Neural progenitor cell (in vitro differentiated cells): ENCODE results near the gene NKTR. TPM values are rescaled to one million over a fixed set of nuclear protein-coding genes. Genes with fewer than 3 reads are reported as not detected.

Experiments
- DNase-seq: peaks from one replicate; pipeline ENCODE4 v3.0.0-alpha.2; 2016; ENCODE audit warnings: low spot score
- H2AFZ ChIP-seq: fragments of 200-600 bp; sonication (generic); replicated peaks from 2 replicates; pipeline ENCODE4 v1.6.1; 2016; ENCODE audit warnings: antibody characterized with exemption
- H3F3A ChIP-seq: fragments of 200-600 bp; sonication (generic); 2 replicates; pipeline ENCODE4 v1.6.1; 2016; ENCODE audit warnings: antibody characterized with exemption, low read depth
- H3K27ac ChIP-seq: fragments of 200-600 bp; sonication (generic); 2 replicates; pipeline ENCODE4 v1.5.1; 2016; ENCODE audit warnings: mild to moderate bottlenecking
- H3K27me3 ChIP-seq: fragments of 200-600 bp; sonication (generic); 2 replicates; pipeline ENCODE4 v1.6.1; 2016; ENCODE audit warnings: mild to moderate bottlenecking, moderate library complexity
- H3K36me3 ChIP-seq: fragments of 200-600 bp; sonication (generic); 2 replicates; pipeline ENCODE4 v1.5.1; 2016
- H3K4me1 ChIP-seq: fragments of 200-600 bp; sonication (generic); 2 replicates; pipeline ENCODE4 v1.6.1; 2016; ENCODE audit warnings: mixed run types
- H3K4me2 ChIP-seq: fragments of 200-600 bp; sonication (generic); 2 replicates; pipeline ENCODE4 v1.6.1; 2016
- H3K4me3 ChIP-seq: fragments of 200-600 bp; sonication (generic); 2 replicates; pipeline ENCODE4 v1.5.1; 2016
- H3K79me2 ChIP-seq: fragments of 200-600 bp; sonication (generic); 2 replicates; pipeline ENCODE4 v1.6.1; 2016; ENCODE audit warnings: low read depth
- H3K9ac ChIP-seq: fragments of 200-600 bp; sonication (generic); 2 replicates; pipeline ENCODE4 v1.6.1; 2016
- H3K9me3 ChIP-seq: fragments of 200-600 bp; sonication (generic); 2 replicates; pipeline ENCODE4 v1.5.1; 2016; ENCODE audit warnings: low read depth
- H4K20me1 ChIP-seq: fragments of 200-600 bp; sonication (generic); 2 replicates; pipeline ENCODE4 v1.6.1; 2016; ENCODE audit warnings: low read depth
- H3K27ac Mint-ChIP-seq: 3 replicates; pipeline ENCODE4 v1.8.0; 2021; ENCODE audit warnings: mixed read lengths
- H3K27me3 Mint-ChIP-seq: 2 replicates; pipeline ENCODE4 v1.8.0; 2022; ENCODE audit warnings: low read depth, mild to moderate bottlenecking, inconsistent platforms, moderate library complexity, mixed read lengths; ENCODE audit not compliant: insufficient read depth
- H3K36me3 Mint-ChIP-seq: 3 replicates; pipeline ENCODE4 v1.8.0; 2021; ENCODE audit warnings: mixed read lengths
- H3K4me1 Mint-ChIP-seq: 3 replicates; pipeline ENCODE4 v1.8.0; 2021; ENCODE audit warnings: mixed read lengths
- H3K4me3 Mint-ChIP-seq: 3 replicates; pipeline ENCODE4 v1.8.0; 2021; ENCODE audit warnings: mild to moderate bottlenecking, moderate library complexity, mixed read lengths
- H3K9me3 Mint-ChIP-seq: 3 replicates; pipeline ENCODE4 v1.8.0; 2020; ENCODE audit warnings: mixed read lengths
- EZH2 ChIP-seq: fragments of 200-600 bp; sonication (generic); IDR thresholded peaks from 2 replicates; pipeline ENCODE4 v1.6.1; 2017; ENCODE audit warnings: antibody characterized with exemption, mild to moderate bottlenecking, moderate library complexity
- EZH2phosphoT487 ChIP-seq: fragments of 200-600 bp; sonication (generic); IDR thresholded peaks from 2 replicates; pipeline ENCODE4 v1.6.1; 2017; ENCODE audit warnings: antibody characterized with exemption
- total RNA-seq: library from RNA; depleted of rRNA; stranded (reverse); fragments of >200 nt; gene quantifications from 2 replicates; pipeline ENCODE4 v1.2.3, GENCODE V29; 2015; ENCODE audit warnings: low replicate concordance
- TF ChIP-seq, protein P1 (sequence below): fragments of 200-600 bp; sonication (generic); IDR thresholded peaks from 2 replicates; pipeline ENCODE4 v1.5.1; 2017; ENCODE audit warnings: antibody characterized with exemption, mild to moderate bottlenecking

Gene NKTR
- total RNA-seq, 1 donor from 2014 or later = 190 TPM

DNA sequence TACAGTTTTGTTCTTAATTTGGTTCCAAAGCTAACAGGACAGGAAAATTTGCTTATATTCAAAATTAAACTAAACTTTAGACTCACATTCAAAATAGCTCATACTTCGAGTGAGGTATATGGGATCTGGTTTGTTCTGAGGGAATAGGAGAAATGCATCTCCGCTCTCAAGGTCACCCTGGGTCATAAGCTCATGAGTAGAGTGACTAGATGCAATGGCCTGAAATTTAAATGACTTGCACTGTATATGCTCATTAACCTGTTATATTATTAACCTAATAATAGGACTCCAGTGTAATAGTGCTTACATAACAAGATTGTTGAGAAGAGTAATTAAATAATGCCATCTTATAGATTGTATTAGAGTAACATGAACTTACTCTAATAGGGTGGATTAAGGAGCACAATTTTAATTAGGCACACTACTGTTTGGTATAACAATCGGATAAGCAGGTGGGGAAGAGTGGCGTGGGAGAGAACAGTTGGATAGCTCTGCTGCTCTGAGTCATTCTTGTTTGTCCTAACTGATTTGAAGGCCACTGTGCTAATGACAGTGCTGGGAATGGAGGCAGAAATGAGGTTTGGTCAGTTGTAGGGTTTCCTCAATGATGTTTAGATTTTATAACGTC lies 5.2 kb downstream of the NKTR start:
- Mint-ChIP-seq H3K9me3 (peaks cover 6% of the 10 kb centered on the region), H3K4me3 (no peak overlapping the region), H3K27ac (no peak overlapping the region), H3K4me1 (peaks cover 17% of the 10 kb centered on the region), H3K27me3 (no peaks in the 10 kb centered on the region), H3K36me3 (peaks cover 33% of the 10 kb centered on the region)
- Histone ChIP-seq H3F3A (peaks cover 17% of the 10 kb centered on the region), H3K4me2 (no peak overlapping the region), H3K36me3 (no peaks in the 10 kb centered on the region), H3K4me1 (peaks cover 13% of the 10 kb centered on the region), H3K79me2 (peaks cover 98% of the 10 kb centered on the region), H3K27me3 (no peaks in the 10 kb centered on the region), H4K20me1 (peaks cover 91% of the 10 kb centered on the region), H3K9me3 (no peaks in the 10 kb centered on the region), H3K4me3 (no peak overlapping the region), H3K9ac (no peak overlapping the region), H2AFZ (no peak overlapping the region), H3K27ac (peak overlapping the region; percentile 10)
- peak; percentile 6 for DNase-seq
- TF ChIP-seq, protein P1, sequence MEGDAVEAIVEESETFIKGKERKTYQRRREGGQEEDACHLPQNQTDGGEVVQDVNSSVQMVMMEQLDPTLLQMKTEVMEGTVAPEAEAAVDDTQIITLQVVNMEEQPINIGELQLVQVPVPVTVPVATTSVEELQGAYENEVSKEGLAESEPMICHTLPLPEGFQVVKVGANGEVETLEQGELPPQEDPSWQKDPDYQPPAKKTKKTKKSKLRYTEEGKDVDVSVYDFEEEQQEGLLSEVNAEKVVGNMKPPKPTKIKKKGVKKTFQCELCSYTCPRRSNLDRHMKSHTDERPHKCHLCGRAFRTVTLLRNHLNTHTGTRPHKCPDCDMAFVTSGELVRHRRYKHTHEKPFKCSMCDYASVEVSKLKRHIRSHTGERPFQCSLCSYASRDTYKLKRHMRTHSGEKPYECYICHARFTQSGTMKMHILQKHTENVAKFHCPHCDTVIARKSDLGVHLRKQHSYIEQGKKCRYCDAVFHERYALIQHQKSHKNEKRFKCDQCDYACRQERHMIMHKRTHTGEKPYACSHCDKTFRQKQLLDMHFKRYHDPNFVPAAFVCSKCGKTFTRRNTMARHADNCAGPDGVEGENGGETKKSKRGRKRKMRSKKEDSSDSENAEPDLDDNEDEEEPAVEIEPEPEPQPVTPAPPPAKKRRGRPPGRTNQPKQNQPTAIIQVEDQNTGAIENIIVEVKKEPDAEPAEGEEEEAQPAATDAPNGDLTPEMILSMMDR = no peak
- TF ChIP-seq EZH2 (no peak), EZH2phosphoT487 (no peak)

DNA sequence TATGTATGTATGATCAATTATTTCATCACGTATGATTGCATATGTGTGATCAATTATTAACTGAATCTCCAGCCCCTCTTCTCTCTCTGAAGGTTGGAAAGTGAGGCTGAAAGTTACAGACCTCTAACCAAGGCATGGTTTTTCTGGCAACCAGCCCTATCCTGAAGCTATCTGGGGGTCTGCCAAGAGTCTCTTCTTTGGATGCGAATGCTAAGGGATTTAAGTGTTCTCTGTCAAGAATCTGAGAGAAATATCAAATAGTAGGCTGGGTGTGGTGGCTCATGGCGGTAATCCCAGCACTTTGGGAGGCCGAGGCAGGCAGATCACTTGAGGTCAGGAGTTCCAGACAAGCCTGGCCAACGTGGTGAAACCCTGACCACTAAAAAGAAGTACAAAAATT lies 8.1 kb downstream of the NKTR start:
- Histone ChIP-seq H3K79me2 (peaks cover 100% of the 10 kb centered on the region), H4K20me1 (peaks cover 96% of the 10 kb centered on the region), H3K9me3 (no peaks in the 10 kb centered on the region), H3K4me2 (no peak overlapping the region), H3K4me3 (no peak overlapping the region), H3K9ac (no peak overlapping the region), H3K27ac (no peak overlapping the region), H3K36me3 (no peaks in the 10 kb centered on the region), H3F3A (peaks cover 14% of the 10 kb centered on the region), H2AFZ (no peak overlapping the region), H3K27me3 (no peaks in the 10 kb centered on the region), H3K4me1 (peaks cover 6% of the 10 kb centered on the region)
- H3K4me1 Mint-ChIP-seq = peaks cover 9% of the 10 kb centered on the region
- DNase-seq = no peak
- TF ChIP-seq EZH2 (no peak), EZH2phosphoT487 (no peak)
- TF ChIP-seq, protein P1 = no peak
- H3K36me3 Mint-ChIP-seq = peaks cover 28% of the 10 kb centered on the region
- peaks cover 5% of the 10 kb centered on the region for H3K9me3 Mint-ChIP-seq
- no peak overlapping the region for H3K27ac Mint-ChIP-seq
- H3K27me3 Mint-ChIP-seq = no peaks in the 10 kb centered on the region
- no peak overlapping the region for H3K4me3 Mint-ChIP-seq

DNA sequence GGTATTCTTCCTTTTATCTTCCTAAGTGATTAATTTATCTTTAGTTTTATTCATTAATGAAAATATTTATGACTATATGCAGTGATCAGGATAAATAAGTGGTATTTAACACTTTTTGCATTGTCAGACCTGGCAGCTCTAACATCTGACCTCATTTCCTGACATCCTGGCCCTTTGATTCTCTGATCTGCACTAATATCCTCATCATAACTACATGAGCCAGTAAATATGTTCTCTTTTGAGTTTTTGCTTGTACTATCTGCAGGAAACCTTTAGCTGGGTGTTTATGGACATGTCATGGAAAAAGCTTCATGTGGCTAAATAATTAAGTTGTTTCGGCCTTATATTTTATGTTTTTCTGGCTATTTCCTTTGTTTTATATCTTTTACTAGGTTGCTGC lies 10.5 kb downstream of the NKTR start:
- Mint-ChIP-seq H3K4me1 (peaks cover under 1% of the 10 kb centered on the region), H3K36me3 (peaks cover 19% of the 10 kb centered on the region), H3K9me3 (no peaks in the 10 kb centered on the region), H3K4me3 (no peak overlapping the region), H3K27me3 (no peaks in the 10 kb centered on the region), H3K27ac (no peak overlapping the region)
- Histone ChIP-seq H3K4me3 (no peak overlapping the region), H3K27ac (no peak overlapping the region), H3K27me3 (no peaks in the 10 kb centered on the region), H3K9ac (no peak overlapping the region), H3K4me2 (no peak overlapping the region), H3K36me3 (no peaks in the 10 kb centered on the region), H2AFZ (no peak overlapping the region), H3K4me1 (peaks cover 2% of the 10 kb centered on the region), H4K20me1 (peaks cover 96% of the 10 kb centered on the region), H3K9me3 (no peaks in the 10 kb centered on the region), H3K79me2 (peaks cover 100% of the 10 kb centered on the region), H3F3A (peaks cover 14% of the 10 kb centered on the region)
- DNase-seq = no peak
- TF ChIP-seq EZH2phosphoT487 (no peak), EZH2 (no peak)
- TF ChIP-seq, protein P1 = no peak
